Mesendoderm (in vitro differentiated cells): ENCODE measurements around the gene SNAPC4.

Source experiments
- DNase-seq: peaks from one replicate; pipeline ENCODE4 v3.0.0; 2013
- H2AK5ac ChIP-seq: 2 replicates; pipeline ENCODE4 v1.6.1; 2013; ENCODE audit warnings: low read length, inconsistent platforms
- H2BK120ac ChIP-seq: 2 replicates; pipeline ENCODE4 v1.6.1; 2013; ENCODE audit warnings: low read depth, mild to moderate bottlenecking, low read length, moderate library complexity, mixed read lengths
- H2BK15ac ChIP-seq: replicated peaks from 2 replicates; pipeline ENCODE4 v1.6.1; 2013; ENCODE audit warnings: low read depth, mild to moderate bottlenecking, moderate library complexity
- H2BK5ac ChIP-seq: 2 replicates; pipeline ENCODE4 v1.6.1; 2013; ENCODE audit warnings: low read length, inconsistent platforms
- H3K18ac ChIP-seq: 2 replicates; pipeline ENCODE4 v1.6.1; 2013; ENCODE audit warnings: mild to moderate bottlenecking, low read length, mixed read lengths
- H3K23ac ChIP-seq: one replicate; pipeline ENCODE4 v1.6.1; 2013; ENCODE audit warnings: low read length
- H3K27ac ChIP-seq: 2 replicates; pipeline ENCODE4 v1.5.1; 2013; ENCODE audit warnings: low read depth, mild to moderate bottlenecking, inconsistent platforms, low read length, moderate library complexity
- H3K27me3 ChIP-seq: 2 replicates; pipeline ENCODE4 v1.6.1; 2013; ENCODE audit warnings: low read length, control low read depth, mild to moderate bottlenecking, inconsistent platforms; ENCODE audit not compliant: insufficient read depth, poor library complexity
- H3K36me3 ChIP-seq: 2 replicates; pipeline ENCODE4 v1.6.1; 2013; ENCODE audit warnings: low read length, inconsistent platforms; ENCODE audit not compliant: control insufficient read depth, insufficient read depth
- H3K4ac ChIP-seq: one replicate; pipeline ENCODE4 v1.6.1; 2013; ENCODE audit warnings: low read depth, mild to moderate bottlenecking, low read length, moderate library complexity
- H3K4me1 ChIP-seq: 2 replicates; pipeline ENCODE4 v1.6.1; 2013; ENCODE audit warnings: low read depth, low read length, inconsistent platforms; ENCODE audit not compliant: control insufficient read depth
- H3K4me2 ChIP-seq: 2 replicates; pipeline ENCODE4 v1.6.1; 2013; ENCODE audit warnings: low read length
- H3K4me3 ChIP-seq: 2 replicates; pipeline ENCODE4 v1.5.1; 2013; ENCODE audit warnings: mild to moderate bottlenecking, low read length
- H3K56ac ChIP-seq: one replicate; pipeline ENCODE4 v1.6.1; 2013; ENCODE audit warnings: low read length
- H3K79me1 ChIP-seq: 2 replicates; pipeline ENCODE4 v1.6.1; 2013; ENCODE audit warnings: low read length, inconsistent platforms
- H3K79me2 ChIP-seq: 2 replicates; pipeline ENCODE4 v1.6.1; 2013; ENCODE audit warnings: mild to moderate bottlenecking, low read length; ENCODE audit not compliant: control insufficient read depth, insufficient read depth
- H3K9ac ChIP-seq: 2 replicates; pipeline ENCODE4 v1.6.1; 2013; ENCODE audit warnings: low read length, inconsistent platforms
- H4K5ac ChIP-seq: one replicate; pipeline ENCODE4 v1.6.1; 2013; ENCODE audit warnings: low read length
- H4K8ac ChIP-seq: one replicate; pipeline ENCODE4 v1.6.1; 2013; ENCODE audit warnings: low read depth, mild to moderate bottlenecking, control low read depth, low read length, moderate library complexity
- WGBS: extraction: QIAGEN DNeasy Blood & Tissue Kit; methylation state at CpG from one replicate; pipeline ENCODE4 v1.1.7; 2013; ENCODE audit warnings: low lambda C conversion rate, missing lambda C conversion rate; ENCODE audit not compliant: insufficient coverage; ENCODE audit errors: extremely low coverage; 5-methylcytosine and 5-hydroxymethylcytosine counted together

SNAPC4 gene

GRCh38 chr9:136364942-136365774 is 34.8 kb downstream of the SNAPC4 start:
- Histone ChIP-seq H2BK120ac (no peak overlapping the region), H3K23ac (no peak overlapping the region), H3K27me3 (no peaks in the 10 kb centered on the region), H3K4me1 (peaks cover 2% of the 10 kb centered on the region), H3K36me3 (no peaks in the 10 kb centered on the region), H3K79me2 (no peaks in the 10 kb centered on the region), H2BK15ac (no peak overlapping the region), H4K5ac (no peak overlapping the region), H3K4me2 (no peak overlapping the region), H3K4me3 (no peak overlapping the region), H3K18ac (no peak overlapping the region), H3K79me1 (peaks cover 3% of the 10 kb centered on the region), H3K9ac (no peak overlapping the region), H3K27ac (no peak overlapping the region), H2AK5ac (no peak overlapping the region), H3K56ac (no peak overlapping the region), H4K8ac (no peak overlapping the region), H3K4ac (no peak overlapping the region), H2BK5ac (no peak overlapping the region)
- DNase-seq: no peak
- no CpG with 5 or more reads among the region's 31 CpGs for WGBS

- no peak overlapping the region for H3K4me3 ChIP-seq
- H3K23ac ChIP-seq: peak overlapping the region; percentile 66
- no peak overlapping the region for H2BK5ac ChIP-seq
- H3K4me1 ChIP-seq: peaks cover 2% of the 10 kb centered on the region
- H3K4me2 ChIP-seq: no peak overlapping the region
- no CpG with 5 or more reads among the region's 54 CpGs for WGBS
- H3K4ac ChIP-seq: no peak overlapping the region
- peaks cover 3% of the 10 kb centered on the region for H3K79me1 ChIP-seq
- H4K5ac ChIP-seq: no peak overlapping the region
- H3K18ac ChIP-seq: no peak overlapping the region
- peak overlapping the region; percentile 58 for H2AK5ac ChIP-seq
- no peaks in the 10 kb centered on the region for H3K36me3 ChIP-seq
- H3K9ac ChIP-seq: peak overlapping the region; percentile 22
- no peak overlapping the region for H2BK120ac ChIP-seq
- peak overlapping the region; percentile 37 for H3K56ac ChIP-seq
- DNase-seq: no peak
- H2BK15ac ChIP-seq: no peak overlapping the region
- H3K79me2 ChIP-seq: no peaks in the 10 kb centered on the region
- H4K8ac ChIP-seq: no peak overlapping the region
- no peaks in the 10 kb centered on the region for H3K27me3 ChIP-seq
- no peak overlapping the region for H3K27ac ChIP-seq
These were observed 35.8 kb downstream of the SNAPC4 start for GRCh38 chr9:136363949-136364748.

- H3K56ac ChIP-seq: peak within 1 kb of the TSS; percentile 98
- H4K5ac ChIP-seq: no peak within 1 kb of the TSS
- peak within 1 kb of the TSS; percentile 94 for H3K9ac ChIP-seq
- no peaks in the 10 kb centered on the region for H3K27me3 ChIP-seq
- H2BK120ac ChIP-seq: peak within 1 kb of the TSS; percentile 9
- H3K4ac ChIP-seq: peak within 1 kb of the TSS; percentile 90
- H2BK5ac ChIP-seq: no peak within 1 kb of the TSS
- H3K23ac ChIP-seq: peak within 1 kb of the TSS; percentile 66
- peak within 1 kb of the TSS; percentile 58 for H2AK5ac ChIP-seq
- DNase-seq: peak; percentile 96
- peak within 1 kb of the TSS; percentile 82 for H3K4me3 ChIP-seq
- peak within 1 kb of the TSS; percentile 91 for H3K27ac ChIP-seq
- peaks cover 2% of the 10 kb centered on the region for H3K4me1 ChIP-seq
- H3K4me2 ChIP-seq: peak within 1 kb of the TSS; percentile 31
- no peak within 1 kb of the TSS for H2BK15ac ChIP-seq
- H3K36me3 ChIP-seq: no peaks in the 10 kb centered on the region
- H3K18ac ChIP-seq: peak within 1 kb of the TSS; percentile 89
- peak within 1 kb of the TSS; percentile 93 for H4K8ac ChIP-seq
- peaks cover 3% of the 10 kb centered on the region for H3K79me1 ChIP-seq
- H3K79me2 ChIP-seq: no peaks in the 10 kb centered on the region
- no CpG with 5 or more reads among the region's 97 CpGs for WGBS
These were observed 36.6 kb downstream of the SNAPC4 start, which contains the start of gene DNLZ for GRCh38 chr9:136363106-136363948. Gene DNLZ, minus strand, starts transcription at chr9:136363744. Its CDS starts 30 bp downstream, at chr9:136363714.

GRCh38 chr9:136362450-136362784 is 37.6 kb downstream of the SNAPC4 start:
- Histone ChIP-seq H3K4me2 (no peak overlapping the region), H2BK5ac (no peak overlapping the region), H3K4me1 (peaks cover 2% of the 10 kb centered on the region), H3K27ac (no peak overlapping the region), H3K79me1 (peaks cover 3% of the 10 kb centered on the region), H2BK15ac (no peak overlapping the region), H4K5ac (no peak overlapping the region), H3K4me3 (no peak overlapping the region), H3K36me3 (no peaks in the 10 kb centered on the region), H3K18ac (no peak overlapping the region), H4K8ac (no peak overlapping the region), H3K56ac (no peak overlapping the region), H3K4ac (no peak overlapping the region), H3K23ac (no peak overlapping the region), H2BK120ac (no peak overlapping the region), H3K9ac (no peak overlapping the region), H2AK5ac (no peak overlapping the region), H3K79me2 (no peaks in the 10 kb centered on the region), H3K27me3 (no peaks in the 10 kb centered on the region)
- no CpG with 5 or more reads among the region's 6 CpGs for WGBS
- DNase-seq: no peak

- no peak for DNase-seq
- Histone ChIP-seq H4K8ac (no peak overlapping the region), H3K79me2 (no peaks in the 10 kb centered on the region), H3K36me3 (no peaks in the 10 kb centered on the region), H3K27me3 (no peaks in the 10 kb centered on the region), H2BK15ac (no peak overlapping the region), H3K79me1 (peaks cover 3% of the 10 kb centered on the region), H3K18ac (no peak overlapping the region), H3K4ac (no peak overlapping the region), H3K23ac (no peak overlapping the region), H3K9ac (no peak overlapping the region), H3K4me1 (peaks cover 2% of the 10 kb centered on the region), H2BK120ac (no peak overlapping the region), H3K4me2 (no peak overlapping the region), H3K56ac (no peak overlapping the region), H3K27ac (no peak overlapping the region), H3K4me3 (no peak overlapping the region), H4K5ac (no peak overlapping the region), H2AK5ac (no peak overlapping the region), H2BK5ac (no peak overlapping the region)
- no CpG with 5 or more reads among the region's 26 CpGs for whole genome bisulfite sequencing
These were observed 38.1 kb downstream of the SNAPC4 start for GRCh38 chr9:136361754-136362449.
